ENCODE results near the gene CBARP. TPM values are rescaled to one million over a fixed set of nuclear protein-coding genes. Genes with fewer than 3 reads are reported as not detected.

The CBARP gene
- total and polyA plus RNA-seq, 2 of the 4 experiments (the other 2 are of a cell fraction), result 0.18 to 3.9 TPM

DNA sequence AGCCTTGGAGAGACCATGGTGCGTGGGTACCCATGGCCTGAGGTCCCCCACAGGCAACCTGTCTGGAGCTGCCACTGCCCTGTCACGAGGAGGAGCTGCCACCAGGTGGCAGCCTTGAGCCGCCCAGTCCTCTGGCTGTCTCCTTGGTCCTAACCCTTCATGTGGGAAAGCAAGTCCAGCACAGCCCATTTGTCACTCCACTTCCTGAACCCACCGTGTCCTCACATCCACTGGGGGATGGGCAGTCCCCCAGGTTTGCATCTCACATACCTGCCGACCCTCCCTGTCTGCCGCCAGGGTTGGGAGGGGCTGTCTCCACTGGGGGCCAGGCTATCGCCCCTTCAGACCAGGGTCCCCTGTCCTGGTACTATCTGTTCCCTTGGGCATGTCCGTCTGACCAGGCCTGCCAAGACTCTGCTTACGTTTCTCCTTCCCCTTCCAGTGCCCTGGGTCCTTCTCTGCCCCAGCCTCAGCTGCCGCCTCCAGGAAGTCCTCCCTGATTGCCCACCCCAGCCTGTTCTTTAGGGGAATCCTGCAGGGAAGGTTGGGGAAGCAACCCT lies 42.1 kb upstream of the CBARP start:
- H3K36me3 ChIP-seq (ENCODE audit: control insufficient read depth, insufficient read depth, low read length), result peaks cover 11% of the 10 kb centered on the region
- in situ Hi-C loops (cut with MboI; ENCODE audit: low sequenced_read_pairs), result loop anchor here (5.0 kb wide), 1 partner anchor 82 kb away; no protein-coding TSS in a partner anchor
- no peak overlapping the region for H2BK120ac ChIP-seq (ENCODE audit: low read depth, low read length)
- H4K91ac ChIP-seq (ENCODE audit: insufficient read depth, low read depth, low read length), result no peak overlapping the region
- peak; percentile 36 for ATAC-seq (ENCODE audit: low read depth)
- peaks cover 7% of the 10 kb centered on the region for H3K4me1 ChIP-seq (ENCODE audit: control insufficient read depth, insufficient read depth, low read length)
- H3K4ac ChIP-seq (ENCODE audit: low read depth, low read length), result no peak overlapping the region
- H2AFZ ChIP-seq (replicated peaks; ENCODE audit: low read length, poor library complexity), result peak overlapping the region; percentile 50
- H2BK15ac ChIP-seq (ENCODE audit: low read depth, low read length), result no peak overlapping the region
- H3K9ac ChIP-seq (ENCODE audit: low read depth, low read length), result no peak overlapping the region
- H3K18ac ChIP-seq (ENCODE audit: low read depth, low read length), result no peak overlapping the region
- no peak overlapping the region for H3K27ac ChIP-seq (ENCODE audit: insufficient read depth, low read length)
- no peaks in the 10 kb centered on the region for H3K9me1 ChIP-seq (ENCODE audit: insufficient read depth, low read length)
- H4K5ac ChIP-seq (ENCODE audit: low read depth, low read length), result no peak overlapping the region
- WGBS, 2 experiments (ENCODE audit: extremely low coverage in 2 of 2, insufficient read length in 1 of 2), result 7% methylated on average over 2 of the region's 10 CpGs; no CpG with 5 or more reads in 1 of the 2 experiments
- no peak overlapping the region for H2BK5ac ChIP-seq (ENCODE audit: low read depth, low read length, poor library complexity, severe bottlenecking)
- H2AK9ac ChIP-seq (replicated peaks; ENCODE audit: low read depth, low read length, poor library complexity), result peak overlapping the region; percentile 80
- H3K4me2 ChIP-seq (ENCODE audit: low read depth, low read length), result no peak overlapping the region
- H3K14ac ChIP-seq (replicated peaks; ENCODE audit: low read depth, low read length), result no peak overlapping the region
- no peaks in the 10 kb centered on the region for H3K9me3 ChIP-seq (ENCODE audit: control insufficient read depth, insufficient read depth, low read length)
- H3K27me3 ChIP-seq (ENCODE audit: control insufficient read depth, insufficient read depth, low read length), result peaks cover 15% of the 10 kb centered on the region
- H3K56ac ChIP-seq (ENCODE audit: extremely low read depth, insufficient read depth, low read length), result no peak overlapping the region
- peaks cover 27% of the 10 kb centered on the region for H4K20me1 ChIP-seq (ENCODE audit: insufficient read depth, low read length)
- H2AK5ac ChIP-seq (ENCODE audit: low read depth, low read length), result 0 out of 2 replicates have a peak overlapping the region, but pooled peaks have one; percentile 50
- no peak overlapping the region for H3K23ac ChIP-seq (ENCODE audit: low read depth, low read length)
- no peak overlapping the region for H3K4me3 ChIP-seq (ENCODE audit: insufficient read depth, low read depth, low read length)
- peaks cover 12 to 30% of the 10 kb centered on the region in 2 experiments; a peak in 3 of 4 replicates for H3K79me1 ChIP-seq (ENCODE audit: low read depth in 1 of 2, low read length in 2 of 2)
- H2BK20ac ChIP-seq (ENCODE audit: low read depth, low read length), result no peak overlapping the region
- intact Hi-C loops (cut with micrococcal nuclease), result loop anchor here (1.0 to 5.0 kb wide), 4 partner anchors 82 to 127 kb away; partner anchors contain the start of genes DAZAP1 and NDUFS7
- CTCF ChIA-PET, result interaction anchor here (0.6 to 1.7 kb wide), 6 partner anchors 10 to 95 kb away, joined by 3 to 8 read pairs (median 3); partner anchors contain the start of gene CIRBP
- dilution Hi-C loops (cut with HindIII; ENCODE audit: low sequenced_read_pairs, unreplicated experiment), result no loop called here
- POLR2A ChIA-PET (ENCODE audit: unreplicated experiment), result interaction anchor here (1.4 kb wide), 1 partner anchor 11 kb away, joined by 3 read pairs; no protein-coding TSS in a partner anchor
- no TSS peak for BruUV-seq (replicated peaks)
- H4K8ac ChIP-seq (ENCODE audit: low read depth in 2 of 2, low read length in 2 of 2), result no peak overlapping the region
- peak; percentile 80 for DNase-seq
- TF ChIP-seq MAFK (IDR thresholded peaks at IDR 0.05; ENCODE audit: low read depth, low read length), result no peak
- TF ChIP-seq BHLHE40 (IDR thresholded peaks at IDR 0.05; ENCODE audit: low read depth, low read length), result no peak
- TF ChIP-seq SMC3 (IDR thresholded peaks at IDR 0.05; ENCODE audit: low read depth, low read length), result peak; percentile 90
- TF ChIP-seq NFE2L2 (IDR thresholded peaks at IDR 0.05; ENCODE audit: low read depth, low read length), result no peak
- no peak for TF ChIP-seq ELK1 (IDR thresholded peaks at IDR 0.05; ENCODE audit: borderline replicate concordance, low read depth, low read length)
- peak; percentile 19; the same call in 1 of the 2 replicates for TF ChIP-seq MAZ (IDR thresholded peaks at IDR 0.05; ENCODE audit: borderline replicate concordance, low read depth, low read length)
- peak; percentile 45; the same call in 1 of the 2 replicates for TF ChIP-seq USF2 (IDR thresholded peaks at IDR 0.05; ENCODE audit: low read depth, low read length)
- TF ChIP-seq RFX5 (IDR thresholded peaks at IDR 0.05; ENCODE audit: low read depth, low read length), result no peak
- no peak for TF ChIP-seq RCOR1 (IDR thresholded peaks at IDR 0.05; ENCODE audit: insufficient replicate concordance, low read length)
- TF ChIP-seq RAD21 (IDR thresholded peaks at IDR 0.05; ENCODE audit: low read length), result peak; percentile 96
- TF ChIP-seq POLR2A (IDR thresholded peaks at IDR 0.05; ENCODE audit: low read depth, low read length), result 0 out of 2 replicates have a peak, but pooled peaks have one; percentile 41
- 0 out of 2 replicates have a peak, but pooled peaks have one; percentile 49 for TF ChIP-seq MXI1 (IDR thresholded peaks at IDR 0.05; ENCODE audit: borderline replicate concordance, low read depth, low read length)
- TF ChIP-seq FOS (IDR thresholded peaks at IDR 0.05; ENCODE audit: low read depth, low read length), result no peak
- TF ChIP-seq, protein P1, sequence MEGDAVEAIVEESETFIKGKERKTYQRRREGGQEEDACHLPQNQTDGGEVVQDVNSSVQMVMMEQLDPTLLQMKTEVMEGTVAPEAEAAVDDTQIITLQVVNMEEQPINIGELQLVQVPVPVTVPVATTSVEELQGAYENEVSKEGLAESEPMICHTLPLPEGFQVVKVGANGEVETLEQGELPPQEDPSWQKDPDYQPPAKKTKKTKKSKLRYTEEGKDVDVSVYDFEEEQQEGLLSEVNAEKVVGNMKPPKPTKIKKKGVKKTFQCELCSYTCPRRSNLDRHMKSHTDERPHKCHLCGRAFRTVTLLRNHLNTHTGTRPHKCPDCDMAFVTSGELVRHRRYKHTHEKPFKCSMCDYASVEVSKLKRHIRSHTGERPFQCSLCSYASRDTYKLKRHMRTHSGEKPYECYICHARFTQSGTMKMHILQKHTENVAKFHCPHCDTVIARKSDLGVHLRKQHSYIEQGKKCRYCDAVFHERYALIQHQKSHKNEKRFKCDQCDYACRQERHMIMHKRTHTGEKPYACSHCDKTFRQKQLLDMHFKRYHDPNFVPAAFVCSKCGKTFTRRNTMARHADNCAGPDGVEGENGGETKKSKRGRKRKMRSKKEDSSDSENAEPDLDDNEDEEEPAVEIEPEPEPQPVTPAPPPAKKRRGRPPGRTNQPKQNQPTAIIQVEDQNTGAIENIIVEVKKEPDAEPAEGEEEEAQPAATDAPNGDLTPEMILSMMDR (conservative IDR thresholded peaks at IDR 0.05; ENCODE audit: low read depth, low read length), result peak; percentile 96
